HG03108 (cell line): ENCODE results near the gene PLAAT2.
"Not testable (repeated sequence)": the region's sequence is repeated elsewhere in the genome, so short reads cannot be mapped to it uniquely, and the experiment has no call there.

Source experiments
- ATAC-seq: cut with Tn5 transposase; IDR thresholded peaks from one replicate; pipeline ENCODE4 v1.9.1; 2021; ENCODE audit warnings: moderate library complexity; ENCODE audit not compliant: unreplicated experiment

Gene PLAAT2

DNA sequence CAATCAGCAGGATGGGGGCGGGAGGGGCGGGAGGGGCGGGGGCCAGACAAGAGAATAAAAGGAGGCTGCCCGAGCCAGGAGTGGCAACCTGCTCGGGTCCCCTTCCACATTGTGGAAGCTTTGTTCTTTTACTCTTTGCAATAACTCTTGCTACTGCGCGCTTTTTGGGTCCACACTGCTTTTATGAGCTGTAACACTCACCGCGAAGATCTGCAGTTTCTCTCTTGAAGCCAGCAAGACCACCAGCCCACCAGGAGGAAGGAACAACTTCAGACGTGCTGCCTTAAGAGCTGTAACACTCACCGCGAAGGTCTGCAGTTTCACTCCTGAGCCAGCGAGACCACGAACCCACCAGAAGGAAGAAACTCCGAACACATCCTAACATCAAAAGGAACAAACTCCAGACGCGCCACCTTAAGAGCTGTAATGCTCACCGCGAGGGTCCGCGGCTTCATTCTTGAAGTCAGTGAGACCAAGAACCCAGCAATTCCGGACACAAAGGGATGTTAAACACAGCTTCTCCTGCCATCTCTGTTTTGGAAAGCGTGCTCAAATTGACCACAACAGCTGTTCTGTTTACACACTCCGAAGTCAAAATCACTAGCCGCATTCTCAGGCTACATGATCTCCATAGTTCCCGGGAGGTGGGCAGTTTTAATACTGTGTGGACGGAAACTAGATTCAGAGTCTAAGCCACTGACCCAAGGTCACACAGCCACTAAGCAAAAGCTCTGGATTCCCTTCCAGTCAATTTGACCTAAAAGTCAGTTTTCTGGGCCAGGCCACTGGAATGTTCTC, 11.9 kb downstream of the PLAAT2 start:
- no peak for ATAC-seq

- not testable (repeated sequence) for ATAC-seq
Observed at GRCh38 chr11:63550156-63550700, 13.0 kb downstream of the PLAAT2 start.

DNA sequence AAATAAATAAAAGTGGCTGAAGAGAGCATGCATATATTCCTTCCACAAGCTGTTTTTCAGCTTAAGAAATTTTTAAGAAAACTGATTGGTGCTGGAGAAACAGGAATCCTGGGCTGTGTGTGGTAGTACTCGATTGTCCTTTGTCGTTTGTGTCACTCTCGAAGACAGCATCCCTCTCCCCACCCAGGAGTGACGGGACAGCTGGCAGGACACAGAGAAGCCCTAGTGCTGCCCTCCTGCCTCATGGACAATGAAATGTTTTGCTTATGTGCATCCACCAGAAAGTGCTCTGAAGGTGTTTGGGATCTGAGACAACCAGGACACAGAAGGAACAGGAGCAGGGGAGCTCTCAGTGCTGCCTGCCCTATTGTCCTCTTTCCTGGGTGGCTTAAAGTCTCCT, 13.8 kb downstream of the PLAAT2 start:
- no peak for ATAC-seq

GRCh38 chr11:63548178-63548577, 15.0 kb downstream of the PLAAT2 start:
- no peak for ATAC-seq

- no peak for ATAC-seq
Observed at GRCh38 chr11:63547061-63547460, 16.1 kb downstream of the PLAAT2 start.

GRCh38 chr11:63543711-63544110, 19.5 kb downstream of the PLAAT2 start:
- no peak for ATAC-seq

DNA sequence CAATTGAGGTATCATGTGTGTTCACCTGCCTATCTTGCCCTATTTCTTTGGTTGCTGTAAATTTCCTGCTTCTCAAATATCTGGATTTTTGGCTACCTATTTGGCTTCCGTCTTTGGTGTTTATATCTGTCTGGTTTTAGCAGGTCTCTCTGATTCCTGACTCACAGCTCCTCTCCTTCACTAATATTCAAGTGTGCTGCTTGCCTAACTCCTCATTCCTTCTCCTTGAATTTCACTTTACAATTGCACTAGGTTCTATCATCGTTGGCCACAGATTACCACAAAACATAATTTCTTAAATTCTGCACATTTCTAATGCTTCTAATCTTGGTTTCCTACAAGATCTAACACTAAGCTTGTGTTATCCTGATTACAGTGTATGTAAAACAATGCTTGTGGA, 20.7 kb downstream of the PLAAT2 start:
- not testable (repeated sequence) for ATAC-seq

DNA sequence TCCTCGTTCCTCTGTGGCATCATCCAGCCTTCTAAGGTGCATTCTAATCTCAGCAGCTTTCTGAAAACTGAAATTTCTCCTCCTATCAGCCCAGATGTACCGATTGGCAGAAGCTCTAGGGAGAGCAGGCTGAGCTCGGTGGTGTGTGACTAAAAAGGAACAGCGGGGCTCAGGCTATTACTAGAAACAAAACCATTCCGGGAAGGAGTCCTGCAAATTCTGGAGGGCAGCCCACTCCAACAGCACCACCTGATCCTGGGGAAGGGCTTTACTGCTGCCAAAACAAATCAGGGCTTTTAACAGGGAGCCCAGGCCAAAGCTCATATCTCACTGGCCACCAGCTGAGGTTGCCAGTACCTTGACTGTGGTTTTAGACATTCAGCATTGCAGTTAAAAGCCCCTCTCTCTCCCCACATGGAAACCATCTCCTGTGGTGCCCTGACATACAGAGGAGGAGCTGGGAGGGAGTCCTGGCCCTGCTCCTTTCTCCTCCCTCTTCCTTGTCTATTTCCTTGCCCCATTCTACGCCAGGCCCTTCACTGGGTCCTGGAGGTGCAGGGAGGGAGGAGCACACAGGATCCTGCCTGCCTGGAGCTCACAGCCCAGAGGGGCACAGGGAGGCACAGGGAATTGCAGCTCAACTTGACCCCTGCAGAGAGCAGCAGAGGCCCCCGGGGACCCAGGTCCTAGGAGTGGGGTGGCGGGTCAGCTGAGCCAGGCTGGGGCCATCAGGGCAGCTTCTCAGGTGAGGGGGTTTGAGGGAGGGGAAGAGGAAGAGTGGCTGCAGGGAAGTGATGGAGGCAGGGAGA, 25.7 kb downstream of the PLAAT2 start:
- no peak for ATAC-seq

GRCh38 chr11:63536669-63537292, 26.4 kb downstream of the PLAAT2 start, which contains the start of gene PLAAT4:
Gene PLAAT4 (plus strand): TSS chr11:63536808. CDS start chr11:63536869, 61 bp downstream.
- no peak for ATAC-seq

DNA sequence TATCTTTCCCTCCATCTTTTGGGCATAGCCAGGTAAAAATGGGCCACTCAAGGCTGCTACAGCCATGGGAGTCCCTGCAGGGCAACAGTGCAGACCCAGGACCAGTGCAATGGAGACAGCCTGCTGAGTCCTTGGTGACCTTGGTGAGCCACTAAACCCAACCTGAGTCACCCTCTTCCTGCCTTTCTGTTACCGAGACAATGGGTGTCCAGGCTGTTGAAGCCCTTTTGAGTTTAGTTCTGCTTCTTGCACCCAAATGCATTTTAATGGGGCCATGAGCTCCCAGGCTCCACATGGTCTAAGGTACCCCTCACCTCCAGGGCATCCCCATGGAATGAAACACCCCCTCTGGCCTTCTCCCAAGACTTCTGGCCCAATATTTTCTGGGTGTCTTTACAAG, 27.4 kb downstream of the PLAAT2 start:
- ATAC-seq = no peak

DNA sequence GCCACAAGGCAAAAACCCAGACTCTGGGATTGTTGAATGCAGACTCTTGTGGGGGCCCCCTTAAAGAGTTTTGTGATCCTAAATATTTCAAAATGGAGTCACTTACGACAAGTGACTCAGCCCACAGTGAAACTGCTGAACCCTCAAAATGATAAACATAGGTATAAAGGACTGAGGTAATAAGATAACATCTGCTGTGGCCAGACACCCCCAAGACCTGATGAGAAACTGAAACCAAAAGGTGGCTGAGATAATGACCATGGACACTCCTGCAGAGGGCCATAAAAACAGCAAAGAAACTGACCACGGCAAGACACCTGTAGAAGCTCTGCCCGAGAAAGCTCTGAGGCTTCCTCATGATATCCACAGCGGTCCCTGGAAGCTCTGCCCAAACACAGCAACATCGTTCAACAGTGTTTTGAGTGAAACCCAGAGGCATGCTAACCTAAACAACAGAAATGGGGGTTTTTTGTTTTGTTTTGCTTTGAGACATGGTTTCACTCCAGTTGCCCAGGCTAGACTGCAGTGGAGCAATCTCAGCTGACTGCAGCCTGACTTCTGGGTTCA, 28.2 kb downstream of the PLAAT2 start:
- ATAC-seq = peak; percentile 30

DNA sequence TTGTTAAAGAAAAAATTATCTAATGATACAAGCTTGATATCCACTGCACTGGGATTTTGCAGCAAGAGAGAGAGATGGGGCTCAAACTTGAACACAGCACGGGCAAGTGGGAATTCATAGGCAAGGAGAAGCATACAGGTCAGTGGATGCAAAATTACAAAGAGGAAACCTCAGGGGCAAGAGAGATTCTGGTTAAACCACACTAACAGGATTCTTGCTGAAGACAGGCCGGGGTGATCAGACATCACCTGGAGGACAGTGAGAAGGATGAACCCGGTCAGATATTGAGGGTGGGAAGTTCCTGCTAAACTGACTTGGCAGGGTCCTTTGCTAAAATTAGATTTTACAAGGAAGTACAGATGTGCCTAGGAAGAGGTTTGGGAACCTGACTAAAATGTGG, 29.1 kb downstream of the PLAAT2 start:
- no peak for ATAC-seq

DNA sequence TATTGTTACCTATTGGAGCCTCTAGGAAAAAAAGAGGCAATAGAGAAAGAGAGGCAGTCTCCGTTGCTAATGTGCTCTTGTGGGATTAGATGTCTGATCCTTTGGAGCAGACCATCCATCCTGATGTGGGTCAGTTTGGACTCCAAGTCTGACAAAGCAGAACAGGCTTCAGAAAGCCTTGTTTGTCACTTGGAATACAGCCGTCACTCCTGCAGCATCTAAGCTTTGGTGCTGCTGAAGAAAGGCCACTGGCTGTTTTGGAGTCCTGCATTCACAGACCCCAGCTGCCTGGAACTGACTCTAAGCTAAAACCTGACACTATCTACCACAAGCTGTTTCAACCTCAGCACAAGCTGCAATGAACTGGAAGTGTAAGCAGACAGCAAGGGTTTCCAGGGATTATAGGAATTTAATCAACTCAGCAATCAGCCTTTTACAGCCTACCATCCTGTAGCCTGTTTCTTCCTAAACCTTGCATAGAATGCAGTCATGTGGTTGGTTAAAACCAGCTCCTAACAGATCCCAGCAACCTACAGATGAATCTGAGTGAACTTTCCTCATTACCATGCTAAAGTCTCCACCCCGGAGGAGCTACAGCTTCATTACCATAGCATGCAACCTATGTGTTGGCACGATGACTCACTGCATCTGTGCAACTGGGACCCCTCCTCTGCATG, 30.2 kb downstream of the PLAAT2 start:
- ATAC-seq = no peak

GRCh38 chr11:63532117-63532516, 31.1 kb downstream of the PLAAT2 start:
- no peak for ATAC-seq

DNA sequence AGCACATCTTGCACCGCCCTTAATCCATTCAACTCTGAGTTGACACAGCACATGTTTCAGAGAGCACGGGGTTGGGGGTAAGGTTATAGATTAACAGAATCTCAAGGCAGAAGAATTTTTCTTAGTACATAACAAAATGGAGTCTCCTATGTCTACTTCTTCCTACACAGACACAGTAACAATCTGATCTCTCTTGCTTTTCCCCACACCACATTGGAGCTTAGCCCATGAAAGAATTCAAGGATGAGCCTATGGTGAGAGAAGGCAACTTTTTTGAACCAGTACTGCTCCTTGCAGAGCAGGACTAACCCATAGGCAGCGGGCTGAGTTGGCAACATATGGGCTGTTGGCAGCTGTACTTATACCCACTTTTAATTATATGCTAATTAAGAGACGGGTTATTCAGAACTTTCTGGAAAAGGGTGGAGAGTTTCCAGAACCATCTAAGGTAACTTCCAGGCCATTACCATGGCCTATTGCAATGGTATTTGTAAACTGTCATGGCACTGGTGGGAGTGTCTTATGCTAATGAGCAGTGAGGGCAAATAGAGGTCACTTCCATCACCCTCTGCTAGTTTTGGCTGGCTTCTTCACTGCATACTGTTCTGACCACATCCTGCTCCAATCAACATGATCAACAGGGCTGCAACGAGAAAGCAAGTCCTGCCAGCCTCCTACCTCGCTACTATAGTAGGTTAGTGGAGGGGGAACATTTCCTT, 31.9 kb downstream of the PLAAT2 start:
- peak; percentile 70 for ATAC-seq

GRCh38 chr11:63530021-63530420, 33.2 kb downstream of the PLAAT2 start:
- no peak for ATAC-seq

DNA sequence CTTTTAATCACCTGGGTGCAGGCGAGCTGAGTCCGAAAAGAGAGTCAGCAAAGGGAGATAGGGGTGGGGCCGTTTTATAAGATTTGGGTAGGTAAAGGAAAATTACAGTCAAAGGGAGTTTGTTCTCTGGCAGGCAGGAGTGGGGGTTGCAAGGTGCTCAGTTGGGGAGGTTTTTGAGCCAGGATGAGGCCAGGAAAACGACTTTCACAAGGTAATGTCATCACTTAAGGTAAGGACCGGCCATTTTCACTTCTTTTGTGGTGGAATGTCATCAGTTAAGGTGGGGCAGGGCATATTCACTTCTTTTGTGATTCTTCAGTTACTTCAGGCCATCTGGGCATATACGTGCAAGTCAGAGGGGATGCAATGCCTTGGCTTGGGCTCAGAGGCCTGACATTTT, 33.8 kb downstream of the PLAAT2 start:
- not testable (repeated sequence) for ATAC-seq

GRCh38 chr11:63528729-63529278, 34.4 kb downstream of the PLAAT2 start:
- ATAC-seq = not testable (repeated sequence)

- not testable (repeated sequence) for ATAC-seq
Observed at GRCh38 chr11:63528156-63528555, 35.0 kb downstream of the PLAAT2 start.
